IPS-NIHi11 (cell line): ENCODE data around the gene GRM4.

Source experiments
- DNase-seq: peaks from one replicate; pipeline ENCODE4 v3.0.0; 2012; ENCODE audit warnings: mixed read lengths, low spot score

Gene GRM4

GRCh38 chr6:33977606-33978411 lies 168.1 kb downstream of the GRM4 start:
- DNase-seq = no peak

DNA sequence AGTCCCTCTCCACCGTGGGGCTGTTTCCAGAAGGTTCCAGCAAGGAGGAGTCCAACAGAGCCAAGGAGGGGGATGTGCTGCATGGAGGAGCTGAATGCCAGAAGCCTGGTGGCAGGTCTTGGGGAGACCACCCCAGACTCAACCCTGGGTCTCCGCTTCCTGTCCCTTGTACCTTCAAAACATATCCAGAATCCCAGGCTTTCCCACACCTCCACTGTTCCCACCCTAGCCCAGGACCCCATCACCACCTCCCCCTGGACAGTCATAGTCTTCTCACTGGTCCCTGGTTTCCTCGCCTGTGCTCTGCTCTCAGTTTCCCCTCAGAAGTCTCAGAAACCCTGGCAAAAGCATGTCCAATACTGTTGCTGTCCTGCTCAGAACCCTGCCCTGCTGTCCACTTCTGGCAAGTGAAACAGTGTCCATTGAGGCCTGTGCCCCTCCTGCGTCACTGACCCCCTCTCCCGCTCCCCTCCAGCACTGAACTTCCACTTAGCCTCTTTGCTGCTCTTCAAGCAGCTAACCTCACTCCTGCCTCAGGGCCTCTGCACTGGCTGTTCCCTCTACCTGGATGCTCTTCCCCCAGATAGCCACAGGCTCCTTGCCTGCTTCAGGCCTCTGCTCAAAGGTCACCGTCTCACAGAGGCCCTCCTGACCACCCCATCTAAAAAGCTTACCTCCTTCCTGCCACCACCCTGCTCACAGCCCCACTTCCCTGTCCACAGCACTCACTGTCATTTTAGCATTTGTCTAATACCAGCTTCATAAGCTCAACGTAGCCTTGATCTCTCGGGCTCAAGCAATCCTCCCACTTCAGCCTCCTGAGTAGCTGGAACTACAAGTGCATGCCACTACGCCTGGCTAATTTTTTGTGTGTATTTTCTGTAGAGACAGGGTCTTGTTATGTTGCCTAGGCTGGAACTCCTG lies 169.2 kb downstream of the GRM4 start:
- DNase-seq = no peak

DNA sequence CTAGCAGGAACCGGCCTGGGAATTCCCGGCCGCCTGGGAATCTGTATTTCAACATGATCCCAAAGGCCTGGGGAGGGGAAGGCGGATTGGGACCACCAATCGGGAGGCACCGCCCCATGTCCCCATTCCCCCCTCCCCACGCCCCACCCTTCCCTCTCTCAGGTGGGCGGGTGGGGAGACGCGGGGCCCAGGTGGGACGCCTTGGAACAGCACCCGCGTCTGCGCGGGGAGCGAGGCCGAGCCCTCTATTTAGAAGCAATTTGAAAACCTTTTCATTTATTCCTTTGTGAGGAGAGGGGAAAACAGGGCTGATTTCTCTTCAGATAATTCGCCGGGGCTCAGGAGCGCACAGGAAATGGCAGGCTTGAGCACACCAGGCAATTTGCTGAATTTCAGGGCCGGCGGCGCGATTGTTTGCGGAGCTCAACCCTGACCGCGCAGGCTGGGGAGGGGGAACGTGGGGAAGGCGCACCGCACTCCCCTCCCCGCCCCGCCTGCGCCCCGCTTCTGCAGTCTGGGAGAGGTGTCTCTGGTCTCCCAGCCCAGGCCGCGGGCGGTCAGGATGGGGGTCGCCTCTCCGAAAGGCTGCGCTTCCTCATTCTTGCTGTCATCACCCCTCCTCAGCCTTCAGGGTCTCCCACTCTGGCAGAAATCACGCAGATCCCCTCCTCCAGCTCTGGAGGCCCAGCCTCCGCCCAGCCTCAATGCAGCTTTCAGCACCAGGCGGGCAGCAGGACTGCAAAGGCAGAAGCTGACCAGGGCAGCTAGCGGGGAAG lies 170.0 kb downstream of the GRM4 start:
- DNase-seq = peak; percentile 75

DNA sequence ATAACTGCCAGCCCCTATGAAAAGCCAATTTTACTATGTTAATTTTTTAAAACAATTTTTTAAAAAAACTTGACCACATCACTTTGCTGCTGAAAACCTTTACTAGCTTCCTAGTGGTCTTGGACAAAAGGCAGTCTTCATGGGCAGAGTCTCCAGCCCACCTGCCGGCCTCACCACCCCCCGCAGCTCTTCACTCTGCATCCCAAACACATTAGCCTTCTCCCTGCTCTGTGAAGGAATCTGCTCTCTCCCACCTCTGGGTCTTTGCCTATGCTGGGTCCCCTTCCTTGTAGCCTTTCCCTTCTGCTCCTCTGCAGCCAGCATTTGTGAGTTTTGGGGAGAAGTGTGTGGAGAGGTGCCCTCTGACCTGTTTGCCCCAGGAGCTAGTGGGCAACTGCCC lies 171.4 kb downstream of the GRM4 start:
- no peak for DNase-seq

- DNase-seq = no peak
These were observed 171.9 kb downstream of the GRM4 start for GRCh38 chr6:33974030-33974429.

DNA sequence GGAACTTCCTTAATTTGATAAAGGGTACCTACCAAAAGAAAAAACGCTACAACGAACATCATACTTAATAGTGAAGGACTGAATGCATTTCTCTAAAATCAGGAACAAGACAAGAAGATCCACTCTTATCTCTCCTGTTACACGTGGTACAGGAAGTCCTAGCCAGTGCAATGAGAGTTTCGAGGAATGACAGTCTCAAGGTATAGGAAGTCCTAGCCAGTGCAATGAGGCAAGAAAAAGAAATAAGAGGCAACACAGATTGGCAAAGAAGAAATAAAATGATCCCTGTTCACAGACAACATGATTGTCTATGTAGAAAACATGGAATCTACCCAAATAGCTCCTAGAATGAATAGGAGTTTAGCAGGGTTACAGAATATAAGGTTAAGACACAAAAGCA lies 174.3 kb downstream of the GRM4 start:
- no peak for DNase-seq
